Measurements from ENCODE around the gene DCAF15.

Gene DCAF15

DNA sequence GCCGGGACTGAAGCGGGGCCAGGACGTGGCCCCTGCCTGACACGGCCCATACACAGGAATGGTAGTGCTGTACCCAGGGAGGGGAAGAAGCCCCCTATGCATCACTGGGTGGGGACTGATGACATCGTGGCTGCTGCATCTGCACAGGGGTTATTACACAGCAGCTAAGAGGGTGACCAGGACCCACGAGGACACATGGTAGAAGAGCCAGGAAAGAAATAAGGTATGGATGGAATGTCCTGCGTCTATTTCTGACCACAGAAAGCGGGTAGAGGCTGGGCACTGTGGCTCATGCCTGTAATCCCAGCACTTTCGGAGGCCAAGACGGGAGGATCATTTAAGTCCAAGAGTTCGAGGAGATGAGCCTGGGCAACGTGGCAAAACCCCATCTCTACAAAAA lies 24.1 kb downstream of the DCAF15 start:
- no peak for DNase-seq (ENCODE audit: low read depth in 2 of 2)

DNA sequence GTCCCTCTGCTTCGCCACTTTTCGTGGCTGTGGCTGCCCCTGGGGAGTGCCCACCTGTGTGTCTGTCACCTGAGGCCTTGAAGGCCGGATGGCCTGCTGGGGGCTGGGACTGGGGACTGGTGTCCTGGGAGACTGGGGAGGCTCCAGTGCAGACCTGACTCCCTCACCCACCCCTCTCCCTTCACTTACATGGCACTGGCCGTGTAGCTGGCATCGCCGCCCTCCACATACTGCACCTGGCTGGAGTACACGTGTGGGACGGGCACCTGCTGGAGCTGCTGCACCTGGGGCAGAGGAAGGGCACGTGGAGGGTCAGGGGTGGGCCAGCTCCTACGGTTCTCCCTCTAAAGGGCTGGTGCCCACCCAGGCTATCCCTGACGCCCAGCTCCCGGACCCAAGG lies 25.5 kb downstream of the DCAF15 start:
- no peak for DNase-seq (ENCODE audit: low read depth in 2 of 2)

DNA sequence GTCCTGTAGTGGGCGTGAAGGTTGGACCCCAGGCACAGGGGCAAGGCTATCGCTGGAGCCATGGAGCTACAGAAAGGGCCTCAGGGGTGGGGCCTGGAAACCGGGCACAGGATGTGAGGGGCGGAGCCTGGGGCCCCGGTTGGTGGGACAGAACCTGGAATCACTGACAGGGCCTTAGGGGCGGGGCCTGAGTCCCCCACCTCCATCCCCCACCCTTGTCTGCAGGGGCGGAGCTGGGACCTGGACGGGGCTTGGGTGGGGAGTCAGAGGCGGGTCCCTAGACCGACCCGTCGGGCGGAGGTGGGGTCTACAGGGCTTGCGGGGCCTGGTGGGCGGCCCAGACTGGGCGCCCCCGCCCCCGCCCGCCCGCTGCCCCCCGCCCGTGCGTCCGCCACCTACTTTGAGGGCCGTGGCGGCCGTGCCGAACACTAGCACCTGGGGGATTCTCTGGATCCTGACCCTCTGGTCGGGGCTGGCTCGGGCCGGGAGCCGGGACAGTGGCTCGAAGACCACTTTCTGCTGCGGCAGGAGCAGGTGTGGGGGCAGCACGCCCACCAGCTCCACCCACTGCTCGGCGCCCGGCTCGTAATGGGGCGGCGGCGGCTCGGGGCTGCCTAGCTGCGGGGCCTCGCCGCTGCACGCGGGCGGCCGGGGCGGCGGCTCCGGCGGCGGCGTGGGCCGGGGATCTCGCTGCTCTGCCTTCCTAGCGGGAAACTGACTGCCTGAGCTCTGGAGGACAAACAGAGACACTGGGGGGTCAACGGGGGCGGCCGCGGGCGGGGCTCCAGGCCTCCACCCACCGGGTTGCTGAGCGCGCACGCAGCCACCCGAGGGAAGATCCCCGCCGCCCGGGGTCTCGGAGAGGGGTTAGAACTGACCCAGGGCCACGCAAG lies 26.3 kb downstream of the DCAF15 start:
- no peak for DNase-seq (ENCODE audit: low read depth in 2 of 2)

DNA sequence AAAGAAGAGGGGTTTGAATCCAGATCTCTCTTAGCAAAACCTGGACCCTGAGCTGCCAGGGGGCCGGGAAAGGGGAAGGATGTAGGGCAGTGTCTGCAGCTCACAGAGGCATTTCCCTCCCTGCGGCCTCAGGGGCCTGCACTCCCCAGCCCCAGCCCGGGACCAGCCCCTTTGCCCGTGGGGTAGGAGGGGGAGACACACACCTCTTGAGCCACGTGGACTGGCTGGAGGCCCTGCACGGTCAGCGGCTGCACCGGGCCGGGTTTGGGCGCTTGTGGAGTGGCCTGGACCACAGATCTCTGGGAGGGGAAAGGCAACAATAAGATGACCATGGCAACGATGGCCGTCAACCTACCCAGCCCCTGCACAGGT lies 26.9 kb downstream of the DCAF15 start:
- no peak for DNase-seq (ENCODE audit: low read depth in 2 of 2)

DNA sequence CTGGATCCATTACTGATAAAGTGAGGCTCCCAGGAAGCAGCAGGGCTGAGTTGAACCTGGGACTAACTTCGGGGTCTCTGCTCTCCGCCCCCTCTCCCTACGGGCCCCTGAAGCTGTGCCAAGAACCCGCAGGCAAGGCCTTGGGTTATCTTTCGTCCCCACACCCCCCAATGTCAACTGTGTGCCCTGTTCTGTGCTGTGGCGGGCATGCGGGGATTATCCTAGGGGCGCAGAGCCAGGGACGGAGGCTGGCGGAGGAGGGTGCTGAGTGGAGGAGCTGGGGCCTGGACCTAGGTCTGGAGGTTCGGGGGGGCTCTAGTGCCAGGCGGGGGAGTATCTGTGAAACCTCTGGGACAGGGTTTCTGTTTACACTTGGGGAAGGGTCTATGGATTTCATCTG lies 27.4 kb downstream of the DCAF15 start:
- no peak for DNase-seq (ENCODE audit: low read depth in 2 of 2)

DNA sequence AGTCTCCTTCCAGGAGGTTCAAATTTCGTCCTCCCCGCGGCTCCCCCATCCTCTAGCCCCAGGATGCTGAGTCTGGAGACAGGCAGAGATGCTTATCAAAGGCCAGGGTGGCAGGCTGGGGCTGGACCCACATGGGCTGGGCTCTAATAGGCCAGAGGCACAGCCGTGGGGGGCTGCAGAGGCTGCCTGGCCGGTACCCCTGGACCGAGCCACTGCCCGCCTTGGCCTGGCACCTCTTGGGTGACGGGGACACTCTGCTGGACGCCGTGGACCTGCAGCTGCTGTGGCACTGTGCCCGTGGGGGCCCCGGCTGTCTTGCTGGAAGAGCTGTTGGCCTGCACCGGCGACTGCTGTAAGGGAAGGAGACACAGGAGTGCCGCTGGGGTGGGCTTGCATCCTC lies 28.0 kb downstream of the DCAF15 start:
- no peak for DNase-seq (ENCODE audit: low read depth in 2 of 2)

DNA sequence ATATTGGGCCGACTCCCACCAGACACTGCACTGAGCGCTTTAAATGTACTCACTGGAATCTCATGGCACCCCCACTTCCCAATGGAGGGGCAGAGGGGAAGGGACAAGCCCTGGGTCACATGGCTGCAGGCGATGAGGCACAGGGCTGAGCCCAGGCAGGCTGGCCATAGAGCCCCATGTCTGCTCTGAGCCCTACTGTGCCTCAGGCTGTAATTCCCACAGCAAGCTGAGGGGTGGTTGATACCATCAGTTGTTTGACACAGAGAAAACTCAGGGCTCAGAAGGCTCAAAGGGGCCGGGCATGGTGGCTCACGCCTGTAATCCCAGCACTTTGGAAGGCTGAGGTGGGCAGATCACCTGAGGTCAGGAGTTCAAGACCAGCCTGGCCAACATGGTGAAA lies 28.7 kb downstream of the DCAF15 start:
- DNase-seq (ENCODE audit: low read depth in 2 of 2), result no peak

DNA sequence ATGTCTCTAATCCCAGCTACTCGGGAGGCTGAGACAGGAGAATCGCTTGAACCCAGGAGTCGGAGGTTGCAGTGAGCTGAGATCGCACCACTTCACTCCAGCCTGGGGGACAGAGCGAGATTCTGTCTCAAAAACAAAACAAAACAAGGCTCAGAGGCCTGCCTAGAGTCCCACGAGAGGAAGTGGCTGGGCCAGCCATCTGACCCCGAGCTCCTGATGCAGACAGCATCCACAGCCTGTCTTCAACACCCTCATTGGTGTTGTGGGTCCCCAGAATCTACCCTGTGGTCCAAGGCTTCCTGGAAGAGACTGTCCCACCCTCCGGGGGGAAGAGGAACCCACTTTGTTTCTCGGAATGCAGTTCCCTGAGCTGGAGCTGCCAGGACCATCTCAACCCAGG lies 29.2 kb downstream of the DCAF15 start:
- DNase-seq (ENCODE audit: low read depth in 2 of 2), result no peak

DNA sequence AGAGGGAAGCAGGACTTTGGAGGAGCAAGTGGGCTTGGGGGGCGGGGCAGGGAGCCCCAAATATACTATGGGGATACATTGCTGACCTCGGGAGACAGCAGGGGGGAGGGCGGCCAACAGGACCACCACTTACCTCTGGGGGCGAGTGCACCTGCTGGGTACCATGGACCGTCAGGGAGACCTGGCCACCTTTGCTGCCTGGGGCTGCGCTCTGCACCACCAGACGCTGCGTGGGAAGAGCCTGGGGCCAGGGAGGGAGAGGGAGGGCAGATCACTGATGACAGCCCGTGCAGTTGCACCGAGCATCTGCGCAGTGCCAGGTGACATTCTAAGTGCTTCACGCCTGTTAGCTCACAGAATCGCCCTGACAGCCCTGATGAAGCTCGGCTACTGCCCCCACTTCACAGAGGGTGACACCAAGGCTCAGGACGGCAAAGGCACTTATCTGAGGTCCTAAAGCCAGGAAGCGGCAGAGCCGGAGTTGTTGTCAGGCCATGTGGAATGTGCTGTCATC lies 29.7 kb downstream of the DCAF15 start:
- DNase-seq (ENCODE audit: low read depth in 2 of 2), result no peak

DNA sequence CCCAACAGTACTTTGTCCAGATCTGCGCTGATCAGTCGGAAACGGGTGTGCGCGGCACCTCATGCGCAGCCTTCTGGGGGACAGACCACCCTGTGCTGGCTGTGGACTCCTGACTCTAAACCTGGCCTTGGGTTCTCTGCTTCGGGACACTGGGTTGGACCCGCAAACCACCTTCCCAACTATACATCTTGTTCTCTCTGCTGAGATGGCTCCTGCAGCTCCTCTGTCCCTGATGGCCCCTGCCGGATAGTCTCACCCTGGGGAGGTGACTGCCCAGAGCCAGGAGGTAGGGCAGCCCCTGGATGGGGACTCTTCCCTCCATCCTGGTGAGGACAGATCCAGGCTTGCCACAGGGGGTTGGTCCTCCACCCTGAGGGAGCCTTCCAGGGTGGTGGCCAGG lies 30.5 kb downstream of the DCAF15 start:
- DNase-seq (ENCODE audit: low read depth in 2 of 2), result no peak

DNA sequence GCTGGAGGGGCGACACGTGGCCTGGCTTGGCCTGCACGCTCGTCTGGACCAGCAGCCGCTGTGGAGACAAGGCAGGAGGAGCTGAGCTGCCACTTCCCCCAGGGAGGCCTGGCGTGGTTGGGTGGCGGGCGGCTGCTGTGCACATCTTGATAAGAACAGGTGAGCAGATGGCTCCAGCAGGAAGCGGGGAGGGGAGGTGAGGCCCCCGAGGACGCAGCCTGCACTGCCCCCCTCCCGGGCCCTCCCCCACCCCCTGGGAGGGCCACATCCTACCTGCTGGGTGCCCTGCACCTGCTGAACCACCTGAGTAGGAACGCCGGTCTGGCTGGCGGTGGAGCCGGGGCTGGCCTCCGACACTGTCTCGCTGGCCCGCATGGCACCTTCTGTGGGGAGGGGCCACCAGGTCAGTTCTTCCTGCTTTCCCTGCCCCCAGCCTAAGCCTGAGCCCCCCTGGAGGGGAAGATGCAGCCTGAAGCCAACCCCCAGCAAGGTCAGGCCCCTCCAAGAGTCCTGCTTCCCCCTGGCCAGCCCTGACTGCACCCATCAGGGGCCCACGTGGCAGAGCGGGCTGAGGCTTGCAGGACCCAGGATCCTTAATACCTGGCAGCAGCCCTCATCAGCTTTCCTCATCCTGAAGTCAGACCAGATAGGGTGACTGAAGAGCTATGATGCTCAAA lies 31.0 kb downstream of the DCAF15 start:
- DNase-seq (ENCODE audit: low read depth in 2 of 2), result no peak

DNA sequence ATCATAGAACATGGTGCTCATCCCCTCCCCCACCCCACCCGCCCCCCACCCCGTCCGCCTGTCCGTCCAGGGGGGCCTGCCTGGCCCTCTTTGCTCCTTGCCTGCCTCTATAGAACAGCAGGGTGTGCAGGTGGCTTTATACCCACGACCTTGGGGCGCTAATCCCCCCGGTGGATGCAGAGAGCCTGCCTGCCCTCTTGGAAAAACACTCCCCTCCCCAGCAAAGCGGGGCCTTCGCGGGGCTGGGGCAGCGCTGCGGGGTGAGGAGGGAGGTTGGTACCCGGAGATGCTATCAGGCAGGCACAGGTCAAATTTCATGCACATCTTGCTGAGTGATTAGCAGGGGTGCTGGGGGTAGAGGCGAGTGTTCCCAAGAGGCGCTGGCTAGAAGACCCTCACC lies 31.9 kb downstream of the DCAF15 start:
- DNase-seq (ENCODE audit: low read depth in 2 of 2), result no peak

DNA sequence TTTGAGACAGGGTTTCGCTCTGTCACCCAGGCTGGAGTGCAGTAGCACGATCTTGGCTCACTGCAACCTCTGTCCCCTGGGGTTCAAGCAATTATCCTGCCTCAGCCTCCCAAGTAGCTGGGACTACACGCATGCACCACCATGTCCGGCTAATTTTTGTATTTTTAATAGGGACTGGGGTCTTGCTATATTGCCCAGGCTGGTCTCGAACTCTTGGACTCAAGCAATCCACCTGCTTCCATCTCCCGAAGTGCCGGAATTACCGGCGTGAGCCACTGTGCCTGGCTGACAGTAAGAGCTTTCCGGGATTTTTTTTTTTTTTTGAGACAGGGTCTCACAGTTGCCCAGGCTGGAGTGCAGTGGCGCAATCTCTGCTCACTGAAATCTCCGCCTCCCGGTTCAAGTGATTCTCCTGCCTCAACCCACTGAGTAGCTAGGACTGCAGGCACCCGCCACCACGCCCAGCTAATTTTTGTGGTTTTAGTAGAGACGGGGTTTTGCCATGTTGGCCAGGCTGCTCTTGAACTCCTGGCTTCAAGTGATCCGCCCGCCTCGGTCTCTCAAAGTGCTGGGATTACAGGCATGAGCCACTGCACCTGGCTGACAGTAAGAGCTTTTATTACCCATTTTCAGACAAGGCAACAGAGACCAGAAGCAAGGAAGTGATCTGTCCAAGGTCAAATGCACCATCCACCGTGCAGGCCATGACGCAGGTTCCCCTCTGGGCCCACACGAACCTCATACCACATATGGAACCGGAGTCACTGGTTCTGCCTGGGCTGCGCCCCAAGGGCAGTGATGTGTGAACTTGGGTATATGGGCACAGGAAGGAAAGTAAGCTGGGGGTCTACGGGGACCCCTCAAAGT lies 32.8 kb downstream of the DCAF15 start:
- DNase-seq (ENCODE audit: low read depth in 2 of 2), result no peak

DNA sequence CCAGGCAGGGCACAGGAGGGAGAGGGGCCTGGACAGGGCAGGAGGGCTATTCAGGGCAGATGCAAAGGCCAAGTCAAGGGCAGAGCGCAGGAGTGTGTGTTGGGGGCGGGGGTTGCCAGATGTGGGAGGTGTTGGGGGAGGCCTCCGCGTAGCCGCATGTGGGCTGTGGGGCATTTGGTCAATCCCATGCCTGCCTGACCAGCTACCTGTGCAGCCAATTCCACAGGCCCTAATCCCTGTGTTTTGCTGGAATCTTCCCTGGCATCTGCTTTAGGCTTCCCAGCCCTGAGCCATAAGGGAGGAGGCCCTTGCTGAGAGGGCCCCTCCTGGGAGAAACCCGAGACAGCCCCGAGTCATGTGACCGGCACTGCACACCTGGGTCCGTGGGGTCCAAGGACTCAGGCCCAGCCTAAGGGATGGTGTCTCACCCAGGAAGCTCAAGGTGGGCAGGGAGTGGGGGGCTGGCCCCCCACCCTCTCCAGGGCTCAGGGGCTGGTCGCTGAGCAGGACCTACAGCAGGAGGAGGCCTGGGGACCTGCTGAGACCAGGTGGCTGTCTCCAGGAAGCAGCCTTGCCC lies 33.5 kb downstream of the DCAF15 start:
- no peak for DNase-seq (ENCODE audit: low read depth in 2 of 2)

DNA sequence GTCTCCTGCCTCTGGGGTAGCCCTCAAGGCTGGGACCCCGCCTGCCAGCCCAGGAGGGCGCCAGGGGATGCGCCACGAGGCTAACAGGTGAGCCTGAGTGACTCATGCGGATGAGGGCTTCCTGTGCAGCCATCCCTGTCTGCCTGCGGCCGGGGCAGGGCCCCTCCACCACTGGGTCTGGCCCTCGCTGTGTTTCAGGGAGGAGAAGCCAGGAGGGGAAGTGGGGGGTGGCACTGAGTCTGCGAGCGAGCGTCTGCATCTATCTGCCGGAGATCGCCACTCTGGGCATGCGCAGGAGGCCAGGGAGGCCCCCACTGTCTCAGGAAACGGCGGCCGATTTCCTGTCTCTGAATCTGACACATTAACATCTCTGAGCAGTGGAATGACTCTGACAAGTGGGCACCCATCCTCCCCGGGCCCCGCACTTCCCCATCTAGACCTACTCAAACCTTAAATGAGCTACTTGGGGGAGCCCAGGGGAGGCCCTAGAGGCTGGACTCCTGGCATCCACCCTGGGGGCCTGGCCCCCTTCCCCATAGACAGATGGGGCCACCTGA lies 34.1 kb downstream of the DCAF15 start:
- DNase-seq (ENCODE audit: low read depth in 2 of 2), result peak; percentile 98 to 99

DNA sequence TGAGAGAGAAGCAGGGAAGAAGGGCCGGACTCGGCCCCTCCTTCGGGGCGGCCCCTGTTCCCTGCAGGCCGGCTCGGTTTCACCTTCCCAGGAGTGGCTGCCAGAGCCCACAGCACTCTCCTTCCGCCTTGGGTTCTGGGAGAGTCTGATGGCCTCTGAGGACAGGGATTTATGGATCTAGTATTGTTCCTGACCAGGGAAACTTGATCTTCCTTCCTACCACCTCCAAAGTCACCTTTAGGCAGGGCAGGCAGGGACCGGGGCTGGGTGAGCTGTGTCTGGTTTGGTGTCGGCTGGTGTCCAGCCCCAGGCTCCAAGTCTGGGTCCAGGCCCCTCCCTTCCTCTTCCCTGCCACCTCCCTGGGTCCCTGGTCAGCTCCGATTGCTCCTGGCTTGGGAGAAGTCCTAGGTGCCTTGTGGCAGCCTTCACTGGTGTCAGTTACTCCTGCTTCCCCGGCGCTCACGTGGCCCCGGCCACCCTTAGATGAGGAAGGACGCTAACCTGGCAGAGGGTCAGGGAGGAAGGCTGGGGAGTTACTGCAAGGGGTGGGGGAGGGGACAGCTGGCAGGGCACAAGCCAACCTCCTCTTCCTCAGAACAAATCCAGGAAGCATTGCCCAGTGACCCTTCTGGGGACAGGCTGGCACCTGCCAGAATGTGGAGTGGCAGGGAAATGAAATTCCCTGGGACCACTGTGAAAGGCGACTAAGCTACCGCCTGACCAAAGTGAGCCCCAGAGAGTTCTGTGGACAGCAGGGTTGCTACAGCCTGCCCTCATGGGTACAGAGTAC lies 35.0 kb downstream of the DCAF15 start:
- DNase-seq (ENCODE audit: low read depth in 2 of 2), result no peak

DNA sequence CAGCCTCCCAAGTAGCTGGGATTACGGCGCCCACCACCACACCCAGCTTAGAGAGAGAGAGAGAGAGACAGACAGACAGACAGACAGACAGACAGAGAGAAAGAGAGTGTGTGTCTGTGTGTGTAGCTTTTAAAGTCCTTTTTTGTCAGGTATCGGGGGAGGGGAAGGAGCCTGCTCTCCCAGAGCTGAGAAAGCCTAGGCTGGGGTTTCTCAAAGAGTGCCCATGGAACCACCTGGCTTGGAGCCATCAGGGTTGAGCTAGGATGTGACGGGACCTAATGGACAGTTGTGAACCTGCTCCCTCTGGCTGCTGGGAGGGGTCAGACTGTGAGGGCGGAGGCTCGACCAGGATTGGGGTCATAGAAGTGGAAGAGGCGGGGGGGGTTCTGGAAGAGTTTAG lies 37.2 kb downstream of the DCAF15 start:
- DNase-seq (ENCODE audit: low read depth in 2 of 2), result no peak

DNA sequence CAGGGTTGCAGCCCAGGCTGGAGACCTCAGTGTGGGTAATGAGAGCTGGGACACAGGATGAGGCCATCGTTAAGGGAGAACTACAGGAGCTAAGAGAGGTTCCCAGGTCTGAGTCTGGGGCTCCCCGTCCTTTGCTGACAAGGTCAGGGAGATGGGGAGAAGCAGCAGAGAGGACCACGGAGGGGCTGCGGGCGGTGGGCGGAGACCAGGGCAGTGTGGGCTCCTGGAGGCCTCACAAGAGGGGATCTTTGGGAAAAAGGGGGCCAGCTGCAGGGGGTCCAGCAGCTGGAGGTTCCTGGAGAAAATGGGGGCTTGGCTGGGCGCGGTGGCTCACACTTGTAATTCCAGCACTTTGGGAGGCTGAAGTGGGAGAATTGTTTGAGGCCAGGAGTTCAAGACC lies 37.8 kb downstream of the DCAF15 start:
- DNase-seq (ENCODE audit: low read depth in 2 of 2), result no peak

DNA sequence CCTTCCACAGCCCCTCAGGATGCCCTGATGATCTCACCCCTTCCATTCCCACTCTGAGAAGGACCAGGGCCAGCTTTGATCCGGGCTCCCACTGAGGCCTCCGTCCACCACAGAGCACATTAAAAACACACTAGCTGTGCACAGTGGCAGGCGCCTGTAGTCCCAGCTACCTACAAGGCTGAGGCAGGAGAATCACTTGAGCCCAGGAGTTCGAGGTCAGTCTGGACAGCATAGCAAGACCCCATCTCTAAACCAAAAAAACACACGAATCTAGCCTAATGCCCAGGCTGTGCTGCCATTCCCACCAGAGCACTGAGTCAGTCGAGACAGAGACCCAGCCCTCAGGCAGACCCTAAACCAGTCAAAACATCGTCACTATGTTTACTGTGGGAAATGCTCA lies 39.7 kb downstream of the DCAF15 start:
- no peak for DNase-seq (ENCODE audit: low read depth in 2 of 2)

DNA sequence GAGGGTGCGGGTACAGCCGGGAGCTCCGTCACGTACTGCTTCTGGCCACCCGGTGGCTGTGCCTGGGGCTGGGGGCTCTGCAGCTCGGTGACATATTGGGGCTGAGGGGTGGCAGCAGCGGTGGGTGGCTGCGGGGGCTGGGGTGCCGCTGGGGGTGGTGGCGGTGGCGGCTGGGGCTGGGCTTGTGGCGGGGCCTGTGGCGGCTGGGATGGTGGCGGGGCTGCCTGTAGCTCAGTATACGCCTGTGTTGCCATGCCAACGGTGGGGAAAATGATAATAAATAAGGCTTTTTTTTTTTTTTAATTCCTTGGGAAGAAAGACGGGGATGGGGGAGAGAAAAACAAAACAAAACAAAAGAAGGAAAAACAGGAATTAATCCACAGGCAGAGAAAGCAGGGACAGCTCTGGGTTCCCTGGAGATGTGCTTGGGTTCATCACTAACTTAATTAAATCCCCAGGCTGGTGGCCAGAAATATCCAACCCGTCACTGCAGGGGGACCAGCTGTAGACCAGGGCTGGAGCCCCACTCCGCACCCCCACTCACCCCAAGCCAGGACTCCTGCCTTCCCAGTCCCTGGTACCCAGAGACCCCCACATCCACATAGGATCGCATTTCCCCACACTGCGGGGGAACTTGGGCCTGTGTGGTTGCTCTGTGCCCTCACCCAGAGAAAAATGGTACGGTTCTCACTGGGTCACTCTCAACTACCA lies 41.4 kb downstream of the DCAF15 start:
- DNase-seq (ENCODE audit: low read depth in 2 of 2), result no peak

Data from stimulated activated CD4-positive, alpha-beta T cell treated with anti-CD3 and anti-CD28 coated beads, Interleukin-4, amount 100 ng/mL, for 48 hours (primary cell).